GM12878 (cell line): ENCODE results near the gene TMCC2. TPM values are rescaled to one million over a fixed set of nuclear protein-coding genes. Genes with fewer than 3 reads are reported as not detected.

Experiments used
- BCL11A ChIP-seq: IDR thresholded peaks from 2 replicates; pipeline ENCODE4 v1.6.1; 2011; ENCODE audit warnings: low read depth, low read length
- CEBPB ChIP-seq, 2 experiments: fragments of 150-350 bp in 1 of 2; IDR thresholded peaks; 2 replicates each; pipeline ENCODE4 v1.6.1; 2012 to 2014; ENCODE audit warnings: low read depth in 2 of 2, low read length in 2 of 2, borderline replicate concordance in 1 of 2, inconsistent platforms in 1 of 2
- CREB1 ChIP-seq: IDR thresholded peaks from 2 replicates; pipeline ENCODE4 v1.6.1; 2012; ENCODE audit warnings: low read depth, mild to moderate bottlenecking, inconsistent platforms
- HDAC6 ChIP-seq: fragments of 200-600 bp; sonication (generic); IDR thresholded peaks from one replicate; pipeline ENCODE4 v1.8.0; 2017; ENCODE audit warnings: antibody characterized with exemption; ENCODE audit not compliant: unreplicated experiment
- MEF2A ChIP-seq: IDR thresholded peaks from 2 replicates; pipeline ENCODE4 v1.6.1; 2011; ENCODE audit warnings: low read depth, mild to moderate bottlenecking, low read length, moderate library complexity; ENCODE audit not compliant: insufficient read depth
- NR2C1 ChIP-seq: fragments of 450-650 bp; IDR thresholded peaks from 2 replicates; pipeline ENCODE4 v1.6.1; 2017; ENCODE audit warnings: antibody characterized with exemption, mild to moderate bottlenecking, moderate library complexity
- PAX5 ChIP-seq: IDR thresholded peaks from 2 replicates; pipeline ENCODE4 v1.6.1; 2011; ENCODE audit warnings: low read depth, low read length, borderline replicate concordance
- POLR2AphosphoS2 ChIP-seq: IDR thresholded peaks from 2 replicates; pipeline ENCODE4 v1.6.1; 2011; ENCODE audit warnings: low read depth, mild to moderate bottlenecking, low read length, improper control_type of control experiment, moderate library complexity
- RFX5 ChIP-seq: IDR thresholded peaks from 2 replicates; pipeline ENCODE4 v1.6.1; 2011; ENCODE audit warnings: low read depth, low read length, improper control_type of control experiment
- ZNF207 ChIP-seq: fragments of 450-650 bp; IDR thresholded peaks from 2 replicates; pipeline ENCODE4 v1.6.1; 2014; ENCODE audit warnings: antibody characterized with exemption, mild to moderate bottlenecking, borderline replicate concordance
- polyA plus RNA-seq, 11 experiments: library from polyadenylated mRNA; depleted of rRNA in 4 of 11; unstranded in 6 of 11; stranded (reverse) in 5 of 11; fragments of >200 nt; fragmentation: Nextera tagmentation in 4 of 11; fragmentation: Illumina TruSeq in 1 of 11; extraction: Ambion mirVana in 4 of 11; extraction: Trizol in 1 of 11; gene quantifications; 1 replicate in 1 of 11; 2 replicates in 10 of 11; pipeline versions ENCODE4 v1.2.1 to v1.2.3, GENCODE V29; 2011 to 2016; ENCODE audit warnings: inconsistent platforms in 2 of 11, missing spikeins in 2 of 11, low read depth in 1 of 11
- total RNA-seq, 4 experiments: library from RNA; depleted of rRNA in 3 of 4; stranded (reverse); fragments of >200 nt in 3 of 4; fragmentation: Illumina TruSeq in 1 of 4; extraction: Trizol in 1 of 4; gene quantifications; 2 replicates each; pipeline versions ENCODE4 v1.2.1 to v1.2.3, GENCODE V29; 2013 to 2021
- TF ChIP-seq, protein P1 (sequence below): IDR thresholded peaks from 2 replicates; pipeline ENCODE4 v1.6.1; 2012; ENCODE audit warnings: low read depth, low read length, improper control_type of control experiment
- TF ChIP-seq, protein P2 (sequence below): IDR thresholded peaks from 2 replicates; pipeline ENCODE4 v1.6.1; 2012; ENCODE audit warnings: low read depth, low read length, improper control_type of control experiment
- TF ChIP-seq, protein P3 (sequence below): fragments of 450-650 bp; IDR thresholded peaks from 2 replicates; pipeline ENCODE4 v1.6.1; 2014; ENCODE audit warnings: mild to moderate bottlenecking

The TMCC2 gene
- total and polyA plus RNA-seq, 10 of the 15 experiments (the other 5 are each of a cell fraction or from before 2014, with no cell fraction given) = 0.06 to 2.3 (median 0.76) TPM

DNA sequence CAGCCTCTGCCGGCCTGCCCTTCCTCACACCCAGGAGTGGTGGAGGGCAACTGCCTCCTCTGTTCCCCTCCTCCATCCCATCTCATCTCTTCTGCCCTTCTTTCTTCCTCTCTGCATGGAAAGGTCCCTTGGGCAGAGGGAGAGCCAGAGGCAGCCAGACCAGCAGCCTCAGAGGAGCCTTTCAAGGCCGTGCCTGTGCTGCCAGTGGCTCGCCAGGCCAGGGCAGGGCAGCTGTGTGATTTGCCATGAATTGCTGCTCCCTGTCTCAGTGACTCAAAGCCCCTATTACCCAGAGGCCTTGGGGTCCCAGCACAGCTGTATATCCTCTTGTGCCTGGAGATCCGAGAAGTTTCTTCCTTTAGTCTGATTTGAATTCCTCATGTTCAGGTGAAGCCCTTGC lies 21.9 kb downstream of the TMCC2 start (continued):
- TF ChIP-seq BCL11A = no peak
- TF ChIP-seq, protein P1, sequence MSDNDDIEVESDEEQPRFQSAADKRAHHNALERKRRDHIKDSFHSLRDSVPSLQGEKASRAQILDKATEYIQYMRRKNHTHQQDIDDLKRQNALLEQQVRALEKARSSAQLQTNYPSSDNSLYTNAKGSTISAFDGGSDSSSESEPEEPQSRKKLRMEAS = no peak
- TF ChIP-seq ZNF207 = no peak
- TF ChIP-seq, protein P2, sequence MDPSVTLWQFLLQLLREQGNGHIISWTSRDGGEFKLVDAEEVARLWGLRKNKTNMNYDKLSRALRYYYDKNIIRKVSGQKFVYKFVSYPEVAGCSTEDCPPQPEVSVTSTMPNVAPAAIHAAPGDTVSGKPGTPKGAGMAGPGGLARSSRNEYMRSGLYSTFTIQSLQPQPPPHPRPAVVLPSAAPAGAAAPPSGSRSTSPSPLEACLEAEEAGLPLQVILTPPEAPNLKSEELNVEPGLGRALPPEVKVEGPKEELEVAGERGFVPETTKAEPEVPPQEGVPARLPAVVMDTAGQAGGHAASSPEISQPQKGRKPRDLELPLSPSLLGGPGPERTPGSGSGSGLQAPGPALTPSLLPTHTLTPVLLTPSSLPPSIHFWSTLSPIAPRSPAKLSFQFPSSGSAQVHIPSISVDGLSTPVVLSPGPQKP = no peak
- no peak for TF ChIP-seq CEBPB (IDR thresholded peaks at IDR 0.05; ENCODE audit: borderline replicate concordance in 1 of 2, low read depth in 2 of 2, low read length in 2 of 2)
- no peak for TF ChIP-seq NR2C1
- no peak for TF ChIP-seq HDAC6
- TF ChIP-seq POLR2AphosphoS2 = no peak
- TF ChIP-seq CREB1 = no peak
- TF ChIP-seq MEF2A = no peak
- no peak for TF ChIP-seq RFX5
- TF ChIP-seq PAX5 = no peak
- TF ChIP-seq, protein P3, sequence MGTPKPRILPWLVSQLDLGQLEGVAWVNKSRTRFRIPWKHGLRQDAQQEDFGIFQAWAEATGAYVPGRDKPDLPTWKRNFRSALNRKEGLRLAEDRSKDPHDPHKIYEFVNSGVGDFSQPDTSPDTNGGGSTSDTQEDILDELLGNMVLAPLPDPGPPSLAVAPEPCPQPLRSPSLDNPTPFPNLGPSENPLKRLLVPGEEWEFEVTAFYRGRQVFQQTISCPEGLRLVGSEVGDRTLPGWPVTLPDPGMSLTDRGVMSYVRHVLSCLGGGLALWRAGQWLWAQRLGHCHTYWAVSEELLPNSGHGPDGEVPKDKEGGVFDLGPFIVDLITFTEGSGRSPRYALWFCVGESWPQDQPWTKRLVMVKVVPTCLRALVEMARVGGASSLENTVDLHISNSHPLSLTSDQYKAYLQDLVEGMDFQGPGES = no peak
